Upper lobe of left lung (tissue), 6 donors: ENCODE data around the gene PDE4B. TPM values are rescaled to one million over a fixed set of nuclear protein-coding genes. Genes with fewer than 3 reads are reported as not detected.

Source experiments
- ATAC-seq, 2 donors: fragments of 200-7000 bp; cut with Tn5 transposase; one replicate each; pipeline ENCODE4 v1.9.1; 2022; ENCODE audit warnings: mild to moderate bottlenecking in 2 of 2, moderate library complexity in 2 of 2; ENCODE audit not compliant: low FRiP score in 2 of 2
- DNase-seq, 2 donors: peaks; one replicate each; pipeline ENCODE4 v3.0.0-alpha.2; 2019 to 2020
- H3K27ac ChIP-seq, 4 donors: fragments of 200-600 bp; sonication (generic); one replicate each; pipeline ENCODE4 v1.5.1; 2016 to 2019
- H3K27me3 ChIP-seq, 4 donors: fragments of 200-600 bp; sonication (generic); one replicate each; pipeline ENCODE4 v1.5.1; 2017 to 2019
- H3K36me3 ChIP-seq, 4 donors: fragments of 200-600 bp; sonication (generic); one replicate each; pipeline ENCODE4 v1.5.1; 2016 to 2019
- H3K4me1 ChIP-seq, 4 donors: fragments of 200-600 bp; sonication (generic); one replicate each; pipeline ENCODE4 v1.5.1; 2018 to 2019
- H3K4me3 ChIP-seq, 4 donors: fragments of 200-600 bp; sonication (generic); one replicate each; pipeline ENCODE4 v1.5.1; 2017 to 2019; ENCODE audit warnings: mild to moderate bottlenecking in 2 of 4, moderate library complexity in 1 of 4
- H3K9me3 ChIP-seq, 4 donors: fragments of 200-600 bp; sonication (generic); one replicate each; pipeline ENCODE4 v1.5.1; 2018 to 2019
- EP300 ChIP-seq, 4 donors: sonication (generic); formaldehyde crosslinking; IDR thresholded peaks; one replicate each; pipeline ENCODE4 v1.5.1; 2017; ENCODE audit warnings: antibody characterized with exemption in 4 of 4, control low read depth in 2 of 4
- POLR2A ChIP-seq, 4 donors: fragments of 450-650 bp; IDR thresholded peaks; one replicate each; pipeline ENCODE4 v1.5.1; 2016 to 2017; ENCODE audit warnings: antibody characterized with exemption in 4 of 4, mild to moderate bottlenecking in 2 of 4
- POLR2AphosphoS5 ChIP-seq, 2 donors: sonication (generic); formaldehyde crosslinking; IDR thresholded peaks; one replicate each; pipeline ENCODE4 v1.5.1; 2017; ENCODE audit warnings: antibody characterized with exemption in 2 of 2
- WGBS, 2 donors: methylation state at CpG; one replicate each; pipeline ENCODE4 v1.1.5; 2017 to 2018; 5-methylcytosine and 5-hydroxymethylcytosine counted together
- total RNA-seq, 6 donors: library from RNA; depleted of rRNA in 4 of 6; stranded (reverse); fragments of >200 nt in 4 of 6; gene quantifications; one replicate each; pipeline versions ENCODE4 v1.1.0 to v1.2.1, GENCODE V29; 2016 to 2021
- TF ChIP-seq, protein P1 (sequence below), 6 experiments: fragments of 450-650 bp in 4 of 6; fragments of 200-600 bp in 2 of 6; sonication (generic) in 2 of 6; IDR thresholded peaks; one replicate each; pipeline ENCODE4 v1.5.1; 2016 to 2019; ENCODE audit warnings: antibody characterized with exemption in 6 of 6
- donor health status: DM: no; HTN: no; CAD: no; lungs with moderate emphysema.
- donor health status: DM: no; HTN: yes; CAD: no; lungs with severe emphysema.

Gene PDE4B
- total RNA-seq, 6 donors from 2014 or later, result 8.1 to 61.6 (median 15.9) TPM

DNA sequence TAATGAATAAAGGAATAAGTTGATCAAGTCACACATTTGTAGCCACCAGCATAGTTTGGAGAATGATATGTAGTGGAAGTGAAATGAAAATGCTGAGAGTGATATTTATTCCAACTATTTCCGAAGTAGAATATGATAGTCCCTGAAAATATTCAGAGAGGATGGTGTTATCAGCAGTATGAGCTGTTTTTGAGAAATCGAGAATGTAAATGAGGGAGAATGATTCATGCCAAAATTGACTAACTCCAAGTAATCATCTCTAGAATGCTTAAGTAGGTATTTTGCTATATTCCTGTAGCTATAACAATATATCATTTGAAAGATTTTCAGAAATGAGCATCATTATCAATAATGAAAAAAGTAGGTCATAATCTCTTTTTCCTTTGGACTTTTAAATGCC lies 178.9 kb downstream of the PDE4B start:
- 63 to 72% methylated on average over 2 of the region's 2 CpGs for WGBS, 2 donors
- no peak for ATAC-seq
- Histone ChIP-seq H3K4me3 (no peak overlapping the region), H3K27ac (no peak overlapping the region), H3K4me1 (no peaks in the 10 kb centered on the region), H3K36me3 (no peaks in the 10 kb centered on the region), H3K9me3 (peaks cover 0 to 12% (median 11%) of the 10 kb centered on the region in 4 donors), H3K27me3 (no peaks in the 10 kb centered on the region)
- no peak for TF ChIP-seq EP300 (IDR thresholded peaks at IDR 0.05)
- TF ChIP-seq, protein P1, sequence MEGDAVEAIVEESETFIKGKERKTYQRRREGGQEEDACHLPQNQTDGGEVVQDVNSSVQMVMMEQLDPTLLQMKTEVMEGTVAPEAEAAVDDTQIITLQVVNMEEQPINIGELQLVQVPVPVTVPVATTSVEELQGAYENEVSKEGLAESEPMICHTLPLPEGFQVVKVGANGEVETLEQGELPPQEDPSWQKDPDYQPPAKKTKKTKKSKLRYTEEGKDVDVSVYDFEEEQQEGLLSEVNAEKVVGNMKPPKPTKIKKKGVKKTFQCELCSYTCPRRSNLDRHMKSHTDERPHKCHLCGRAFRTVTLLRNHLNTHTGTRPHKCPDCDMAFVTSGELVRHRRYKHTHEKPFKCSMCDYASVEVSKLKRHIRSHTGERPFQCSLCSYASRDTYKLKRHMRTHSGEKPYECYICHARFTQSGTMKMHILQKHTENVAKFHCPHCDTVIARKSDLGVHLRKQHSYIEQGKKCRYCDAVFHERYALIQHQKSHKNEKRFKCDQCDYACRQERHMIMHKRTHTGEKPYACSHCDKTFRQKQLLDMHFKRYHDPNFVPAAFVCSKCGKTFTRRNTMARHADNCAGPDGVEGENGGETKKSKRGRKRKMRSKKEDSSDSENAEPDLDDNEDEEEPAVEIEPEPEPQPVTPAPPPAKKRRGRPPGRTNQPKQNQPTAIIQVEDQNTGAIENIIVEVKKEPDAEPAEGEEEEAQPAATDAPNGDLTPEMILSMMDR (IDR thresholded peaks at IDR 0.05), result no peak
- no peak for DNase-seq

DNA sequence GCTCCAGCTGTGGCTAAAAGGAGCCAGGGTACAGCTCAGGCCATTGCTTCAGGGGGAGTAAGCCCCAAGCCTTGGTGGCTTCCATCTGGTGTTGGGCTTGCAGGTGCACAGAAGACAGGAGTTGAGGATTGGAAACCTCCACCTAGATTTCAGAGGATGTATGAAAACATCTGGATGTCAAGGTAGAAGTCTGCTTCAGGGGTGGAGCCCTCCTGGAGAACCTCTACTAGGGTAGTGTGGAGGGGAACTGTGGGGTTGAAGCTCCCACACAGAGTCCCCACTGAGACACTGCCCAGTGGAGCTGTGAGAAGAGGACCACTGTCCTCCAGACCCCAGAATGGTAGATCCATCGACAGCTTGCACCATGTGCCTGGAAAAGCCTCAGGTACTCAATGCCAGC lies 183.0 kb downstream of the PDE4B start:
- peaks cover 0 to 12% (median 9%) of the 10 kb centered on the region in 4 donors for H3K9me3 ChIP-seq
- no peaks in the 10 kb centered on the region for H3K4me1 ChIP-seq
- no peak overlapping the region for H3K4me3 ChIP-seq
- ATAC-seq (no peak), DNase-seq (no peak)
- H3K36me3 ChIP-seq, result no peaks in the 10 kb centered on the region
- 69 to 83% methylated on average over 1 of the region's 1 CpG for whole genome bisulfite sequencing, 2 donors
- no peaks in the 10 kb centered on the region for H3K27me3 ChIP-seq
- H3K27ac ChIP-seq, result no peak overlapping the region
- TF ChIP-seq POLR2AphosphoS5 (IDR thresholded peaks at IDR 0.05) (no peak), EP300 (IDR thresholded peaks at IDR 0.05) (no peak), POLR2A (IDR thresholded peaks at IDR 0.05) (no peak)
- TF ChIP-seq, protein P1 (IDR thresholded peaks at IDR 0.05), result no peak

DNA sequence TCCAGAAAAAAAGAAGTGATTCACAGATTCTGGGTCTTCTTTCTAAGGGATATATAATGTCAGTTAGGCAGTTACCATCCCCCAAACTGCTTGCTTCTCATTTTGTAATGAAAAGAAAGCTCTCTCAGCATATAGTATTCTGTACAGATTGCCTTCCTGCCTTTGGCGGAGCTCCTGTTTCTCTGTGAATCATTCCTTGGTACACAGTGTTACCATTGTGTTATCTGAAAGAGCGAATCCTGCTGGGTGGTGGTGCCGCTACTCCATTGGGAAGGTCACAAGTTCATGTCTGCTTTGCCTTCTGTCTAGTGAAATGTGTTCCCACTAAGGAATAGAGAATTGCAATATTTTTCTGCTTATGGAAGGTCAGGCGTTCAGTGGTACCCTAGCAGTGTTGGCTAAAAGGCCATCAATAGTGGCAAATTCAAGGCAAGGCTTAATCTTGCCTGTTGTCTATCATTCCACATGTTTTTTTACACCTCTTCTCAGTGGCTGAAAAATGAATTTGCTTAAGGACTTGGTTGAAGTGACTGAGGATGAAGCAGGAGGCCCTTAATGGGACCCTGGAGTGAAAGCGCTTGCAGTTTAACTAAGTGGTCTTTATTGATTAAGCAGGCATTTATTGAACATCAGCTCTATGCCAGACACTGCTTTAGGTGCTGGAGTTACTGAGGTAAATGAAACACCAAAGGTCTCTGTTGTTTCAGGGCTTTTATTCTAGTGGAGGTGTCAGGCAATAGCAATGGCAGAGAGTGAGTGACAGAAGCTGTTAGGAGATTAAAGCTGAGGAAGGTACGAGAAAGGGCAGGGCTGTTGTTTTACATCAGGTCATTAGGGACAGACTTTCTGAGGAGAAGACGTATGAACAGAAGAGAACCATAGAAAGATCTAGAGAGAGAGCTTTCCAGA lies 186.7 kb downstream of the PDE4B start:
- Histone ChIP-seq H3K27me3 (no peaks in the 10 kb centered on the region), H3K27ac (no peak overlapping the region), H3K4me3 (no peak overlapping the region), H3K9me3 (peaks cover 0 to 12% (median 9%) of the 10 kb centered on the region in 4 donors), H3K4me1 (no peaks in the 10 kb centered on the region), H3K36me3 (no peaks in the 10 kb centered on the region)
- 82 to 87% methylated on average over 7 of the region's 7 CpGs for WGBS, 2 donors
- DNase-seq, result no peak
- ATAC-seq, result no peak
- TF ChIP-seq POLR2A (IDR thresholded peaks at IDR 0.05) (no peak), POLR2AphosphoS5 (IDR thresholded peaks at IDR 0.05) (no peak)

DNA sequence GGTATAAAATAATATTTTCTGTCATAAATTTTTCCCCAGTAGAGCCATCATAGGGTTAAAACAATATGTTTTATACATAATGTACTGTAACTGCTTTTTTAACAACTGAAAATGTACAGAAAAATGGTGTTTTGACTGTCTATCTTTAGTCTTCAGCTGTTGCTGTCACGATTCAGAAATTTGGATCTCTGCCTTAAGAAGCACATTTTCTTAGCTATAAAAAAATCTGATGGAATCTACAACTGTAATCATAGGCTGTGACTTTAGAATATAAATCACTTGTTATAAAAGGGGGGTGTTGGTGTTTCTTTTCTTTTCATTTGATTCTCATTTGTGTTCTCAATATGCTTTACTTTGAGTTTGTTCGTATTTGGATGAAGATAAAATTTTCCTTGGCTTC lies 187.5 kb downstream of the PDE4B start:
- Histone ChIP-seq H3K27ac (no peak overlapping the region), H3K4me3 (no peak overlapping the region), H3K9me3 (peaks cover 0 to 9% (median 8%) of the 10 kb centered on the region in 4 donors), H3K27me3 (no peaks in the 10 kb centered on the region), H3K36me3 (no peaks in the 10 kb centered on the region), H3K4me1 (no peaks in the 10 kb centered on the region)
- ATAC-seq (no peak), DNase-seq (no peak)
- TF ChIP-seq POLR2AphosphoS5 (IDR thresholded peaks at IDR 0.05) (no peak), POLR2A (IDR thresholded peaks at IDR 0.05) (no peak), EP300 (IDR thresholded peaks at IDR 0.05) (no peak)
- TF ChIP-seq, protein P1 (IDR thresholded peaks at IDR 0.05), result no peak
- 78 to 79% methylated on average over 2 of the region's 2 CpGs for WGBS, 2 donors

DNA sequence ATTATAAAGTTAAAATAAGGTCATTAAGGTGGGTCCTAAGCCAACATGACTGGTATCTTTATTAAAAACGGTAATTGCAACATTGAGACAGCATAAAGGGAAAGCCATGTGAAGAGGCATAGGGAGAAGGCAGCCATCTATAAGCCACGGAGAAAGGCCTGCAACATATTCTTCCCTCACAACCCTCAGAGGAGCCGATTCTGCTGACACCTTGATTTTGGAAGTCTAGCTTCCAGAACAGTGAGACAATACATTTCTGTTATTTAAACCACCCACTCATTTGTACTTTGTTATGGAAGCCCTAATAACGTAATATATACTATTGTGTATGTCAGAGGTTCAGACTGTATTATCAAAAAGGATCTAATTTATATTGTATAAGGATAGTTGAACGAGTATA lies 190.8 kb downstream of the PDE4B start:
- Histone ChIP-seq H3K4me3 (no peak overlapping the region), H3K27ac (no peak overlapping the region), H3K27me3 (no peaks in the 10 kb centered on the region), H3K9me3 (no peaks in the 10 kb centered on the region), H3K4me1 (no peaks in the 10 kb centered on the region), H3K36me3 (no peaks in the 10 kb centered on the region)
- TF ChIP-seq, protein P1 (IDR thresholded peaks at IDR 0.05), result no peak
- no peak for TF ChIP-seq EP300 (IDR thresholded peaks at IDR 0.05)
- TF ChIP-seq POLR2A (IDR thresholded peaks at IDR 0.05), result no peak
- TF ChIP-seq POLR2AphosphoS5 (IDR thresholded peaks at IDR 0.05), result no peak
- WGBS, 2 donors, result 84 to 87% methylated on average over 5 of the region's 5 CpGs
- ATAC-seq (no peak), DNase-seq (no peak)
